ENCODE data around the gene AKR1C1. TPM values are rescaled to one million over a fixed set of nuclear protein-coding genes. Genes with fewer than 3 reads are reported as not detected.
"Not testable (repeated sequence)": the region's sequence is repeated elsewhere in the genome, so short reads cannot be mapped to it uniquely, and the experiment has no call there.

The AKR1C1 gene
- total and polyA plus RNA-seq, 2 of the 4 experiments (the other 2 are of a cell fraction): 5.0 to 5.4 TPM

DNA sequence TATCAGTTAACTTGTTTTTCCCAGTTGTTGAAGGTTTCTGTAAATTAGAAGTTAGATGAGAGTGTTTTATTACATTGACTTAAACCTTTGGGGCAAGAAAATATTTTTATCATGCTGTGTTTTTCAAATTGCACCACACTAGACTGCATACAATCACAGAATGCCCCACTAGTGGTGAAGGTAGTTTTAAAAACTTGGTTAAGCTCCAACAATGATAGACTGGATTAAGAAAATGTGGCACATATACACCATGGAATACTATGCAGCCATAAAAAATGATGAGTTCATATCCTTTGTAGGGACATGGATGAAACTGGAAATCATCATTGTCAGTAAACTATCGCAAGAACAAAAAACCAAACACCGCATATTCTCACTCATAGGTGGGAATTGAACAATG is 7.1 kb downstream of the AKR1C1 start:
- H4K91ac ChIP-seq (ENCODE audit: insufficient read depth, low read depth, low read length); H3K56ac ChIP-seq (ENCODE audit: extremely low read depth, insufficient read depth, low read length); H2AK9ac ChIP-seq (replicated peaks; ENCODE audit: low read depth, low read length, poor library complexity); H3K4me1 ChIP-seq (ENCODE audit: control insufficient read depth, insufficient read depth, low read length); H3K18ac ChIP-seq (ENCODE audit: low read depth, low read length); CTCF ChIA-PET; H3K23ac ChIP-seq (ENCODE audit: low read depth, low read length); H2BK15ac ChIP-seq (ENCODE audit: low read depth, low read length); H2BK20ac ChIP-seq (ENCODE audit: low read depth, low read length); H3K27ac ChIP-seq (ENCODE audit: insufficient read depth, low read length); H3K4me2 ChIP-seq (ENCODE audit: low read depth, low read length); BruUV-seq (replicated peaks); H2BK120ac ChIP-seq (ENCODE audit: low read depth, low read length); H2AK5ac ChIP-seq (ENCODE audit: low read depth, low read length); dilution Hi-C loops (cut with HindIII; ENCODE audit: low sequenced_read_pairs, unreplicated experiment); H3K4ac ChIP-seq (ENCODE audit: low read depth, low read length); H2BK5ac ChIP-seq (ENCODE audit: low read depth, low read length, poor library complexity, severe bottlenecking); in situ Hi-C loops (cut with MboI; ENCODE audit: low sequenced_read_pairs); H2AFZ ChIP-seq (replicated peaks; ENCODE audit: low read length, poor library complexity); ATAC-seq (ENCODE audit: low read depth); H3K9me3 ChIP-seq (ENCODE audit: control insufficient read depth, insufficient read depth, low read length); H3K9me1 ChIP-seq (ENCODE audit: insufficient read depth, low read length); H4K5ac ChIP-seq (ENCODE audit: low read depth, low read length); H3K9ac ChIP-seq (ENCODE audit: low read depth, low read length); intact Hi-C loops (cut with micrococcal nuclease); H3K14ac ChIP-seq (replicated peaks; ENCODE audit: low read depth, low read length); POLR2A ChIA-PET (ENCODE audit: unreplicated experiment); H4K8ac ChIP-seq (ENCODE audit: low read depth in 2 of 2, low read length in 2 of 2); H3K27me3 ChIP-seq (ENCODE audit: control insufficient read depth, insufficient read depth, low read length); H3K36me3 ChIP-seq (ENCODE audit: control insufficient read depth, insufficient read depth, low read length); DNase-seq; H3K79me1 ChIP-seq (ENCODE audit: low read depth in 1 of 2, low read length in 2 of 2); H4K20me1 ChIP-seq (ENCODE audit: insufficient read depth, low read length); H3K4me3 ChIP-seq (ENCODE audit: insufficient read depth, low read depth, low read length): not testable (repeated sequence)
- WGBS, 2 experiments (ENCODE audit: extremely low coverage in 2 of 2, insufficient read length in 1 of 2): no CpG with 5 or more reads among the region's 2 CpGs

DNA sequence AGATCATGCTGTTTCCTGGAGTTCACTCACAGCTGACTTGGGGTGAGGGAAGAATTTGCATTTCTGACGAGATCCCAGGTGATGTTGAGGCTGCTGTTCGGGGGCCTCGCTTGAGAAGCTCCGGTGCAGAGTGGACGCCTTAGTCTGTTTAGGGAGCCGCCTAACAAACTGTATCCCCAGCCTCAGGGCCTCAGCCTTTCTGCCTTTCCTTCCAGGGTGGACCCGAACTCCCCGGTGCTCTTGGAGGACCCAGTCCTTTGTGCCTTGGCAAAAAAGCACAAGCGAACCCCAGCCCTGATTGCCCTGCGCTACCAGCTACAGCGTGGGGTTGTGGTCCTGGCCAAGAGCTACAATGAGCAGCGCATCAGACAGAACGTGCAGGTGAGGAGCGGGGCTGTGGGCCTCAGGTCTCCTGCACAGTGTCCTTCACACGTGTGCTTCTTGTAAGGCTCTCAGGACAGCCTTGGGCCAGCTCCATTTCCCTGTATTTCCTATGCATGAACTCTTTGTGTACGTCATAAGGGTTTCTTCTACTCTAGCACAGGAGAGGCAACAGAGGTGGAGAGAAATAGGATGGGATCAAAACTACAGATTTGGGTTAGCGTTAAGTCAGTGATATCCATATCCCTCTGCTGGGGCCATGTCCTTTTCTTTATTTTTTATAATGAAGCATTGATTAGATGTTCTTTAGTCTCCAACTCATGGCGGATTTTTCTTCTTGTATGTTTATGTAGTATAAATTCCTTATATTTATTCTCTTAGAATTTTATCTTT is 9.3 kb downstream of the AKR1C1 start:
- H2BK5ac ChIP-seq (ENCODE audit: low read depth, low read length, poor library complexity, severe bottlenecking); H3K14ac ChIP-seq (replicated peaks; ENCODE audit: low read depth, low read length); H4K20me1 ChIP-seq (ENCODE audit: insufficient read depth, low read length); H3K79me1 ChIP-seq (ENCODE audit: low read depth in 1 of 2, low read length in 2 of 2); H4K5ac ChIP-seq (ENCODE audit: low read depth, low read length); H3K56ac ChIP-seq (ENCODE audit: extremely low read depth, insufficient read depth, low read length); H3K4me2 ChIP-seq (ENCODE audit: low read depth, low read length); H3K36me3 ChIP-seq (ENCODE audit: control insufficient read depth, insufficient read depth, low read length); H4K91ac ChIP-seq (ENCODE audit: insufficient read depth, low read depth, low read length); H2BK20ac ChIP-seq (ENCODE audit: low read depth, low read length); H3K4me1 ChIP-seq (ENCODE audit: control insufficient read depth, insufficient read depth, low read length); H3K4me3 ChIP-seq (ENCODE audit: insufficient read depth, low read depth, low read length); H3K23ac ChIP-seq (ENCODE audit: low read depth, low read length); POLR2A ChIA-PET (ENCODE audit: unreplicated experiment); intact Hi-C loops (cut with micrococcal nuclease); ATAC-seq (ENCODE audit: low read depth); H3K27ac ChIP-seq (ENCODE audit: insufficient read depth, low read length); H3K27me3 ChIP-seq (ENCODE audit: control insufficient read depth, insufficient read depth, low read length); DNase-seq; H3K4ac ChIP-seq (ENCODE audit: low read depth, low read length); H3K18ac ChIP-seq (ENCODE audit: low read depth, low read length); H2AFZ ChIP-seq (replicated peaks; ENCODE audit: low read length, poor library complexity); H2AK9ac ChIP-seq (replicated peaks; ENCODE audit: low read depth, low read length, poor library complexity); H3K9me1 ChIP-seq (ENCODE audit: insufficient read depth, low read length); H3K9ac ChIP-seq (ENCODE audit: low read depth, low read length); in situ Hi-C loops (cut with MboI; ENCODE audit: low sequenced_read_pairs); BruUV-seq (replicated peaks); H2BK120ac ChIP-seq (ENCODE audit: low read depth, low read length); H4K8ac ChIP-seq (ENCODE audit: low read depth in 2 of 2, low read length in 2 of 2); CTCF ChIA-PET; H2BK15ac ChIP-seq (ENCODE audit: low read depth, low read length); H2AK5ac ChIP-seq (ENCODE audit: low read depth, low read length); dilution Hi-C loops (cut with HindIII; ENCODE audit: low sequenced_read_pairs, unreplicated experiment); H3K9me3 ChIP-seq (ENCODE audit: control insufficient read depth, insufficient read depth, low read length): not testable (repeated sequence)
- WGBS, 2 experiments (ENCODE audit: extremely low coverage in 2 of 2, insufficient read length in 1 of 2): no CpG with 5 or more reads among the region's 18 CpGs

Measured in IMR-90 (cell line).